IMR-90 (cell line): ENCODE results near the gene MARK4. TPM values are rescaled to one million over a fixed set of nuclear protein-coding genes. Genes with fewer than 3 reads are reported as not detected.

Experiments used
- ATAC-seq: fragments of 200-7000 bp; cut with Tn5 transposase; 2 replicates; pipeline ENCODE4 v1.9.1; 2020; ENCODE audit warnings: low read depth, mild to moderate bottlenecking, moderate library complexity
- BruUV-seq: library from RNA; stranded (reverse); fragments of 400-500 nt; replicated peaks from 2 replicates; lab custom pipeline; 2021; lab: Mats Ljungman, UMichigan
- CTCF ChIA-PET: fragments of 300-600 bp; formaldehyde crosslinking; extraction: SDS; loops from one replicate; lab custom pipeline; 2021; ENCODE audit warnings: antibody characterized with exemption; lab: Yijun Ruan, JAX
- POLR2A ChIA-PET: fragments of 300-600 bp; sonication (Branson Sonifier 250); formaldehyde crosslinking; loops from one replicate; lab custom pipeline; 2022; ENCODE audit warnings: antibody characterized with exemption; ENCODE audit not compliant: unreplicated experiment; lab: Charles Lee
- DNase-seq: peaks from one replicate; pipeline ENCODE4 v3.0.0; 2013
- H2AFZ ChIP-seq: replicated peaks from 2 replicates; pipeline ENCODE3; 2013; ENCODE audit warnings: low read length, mild to moderate bottlenecking; ENCODE audit not compliant: poor library complexity
- H2AK5ac ChIP-seq: 2 replicates; pipeline ENCODE4 v1.6.1; 2013; ENCODE audit warnings: low read depth, low read length, inconsistent platforms
- H2AK9ac ChIP-seq: replicated peaks from 2 replicates; pipeline ENCODE3; 2013; ENCODE audit warnings: mild to moderate bottlenecking, low read depth, low read length, moderate library complexity; ENCODE audit not compliant: poor library complexity
- H2BK120ac ChIP-seq: 2 replicates; pipeline ENCODE4 v1.6.1; 2013; ENCODE audit warnings: low read depth, low read length, inconsistent platforms
- H2BK15ac ChIP-seq: 3 replicates; pipeline ENCODE4 v1.6.1; 2013; ENCODE audit warnings: low read depth, low read length, inconsistent platforms
- H2BK20ac ChIP-seq: 2 replicates; pipeline ENCODE4 v1.6.1; 2013; ENCODE audit warnings: low read depth, mild to moderate bottlenecking, inconsistent platforms, low read length, moderate library complexity
- H2BK5ac ChIP-seq: 2 replicates; pipeline ENCODE4 v1.6.1; 2013; ENCODE audit warnings: mild to moderate bottlenecking, low read depth, low read length, inconsistent platforms; ENCODE audit not compliant: poor library complexity, severe bottlenecking
- H3K14ac ChIP-seq: replicated peaks from 2 replicates; pipeline ENCODE4 v1.6.1; 2013; ENCODE audit warnings: low read depth, low read length, inconsistent platforms
- H3K18ac ChIP-seq: 2 replicates; pipeline ENCODE4 v1.6.1; 2013; ENCODE audit warnings: low read depth, low read length, control low read depth
- H3K23ac ChIP-seq: 2 replicates; pipeline ENCODE4 v1.6.1; 2013; ENCODE audit warnings: low read depth, low read length, inconsistent platforms
- H3K27ac ChIP-seq: 2 replicates; pipeline ENCODE4 v1.5.1; 2013; ENCODE audit warnings: mild to moderate bottlenecking, control low read depth, low read length; ENCODE audit not compliant: insufficient read depth
- H3K27me3 ChIP-seq: 2 replicates; pipeline ENCODE4 v1.6.1; 2013; ENCODE audit warnings: low read length; ENCODE audit not compliant: control insufficient read depth, insufficient read depth
- H3K36me3 ChIP-seq: 2 replicates; pipeline ENCODE4 v1.6.1; 2013; ENCODE audit warnings: low read length, mixed read lengths; ENCODE audit not compliant: control insufficient read depth, insufficient read depth
- H3K4ac ChIP-seq: 2 replicates; pipeline ENCODE4 v1.6.1; 2013; ENCODE audit warnings: low read depth, low read length, inconsistent platforms
- H3K4me1 ChIP-seq: 2 replicates; pipeline ENCODE4 v1.6.1; 2013; ENCODE audit warnings: low read length, mixed read lengths; ENCODE audit not compliant: control insufficient read depth, insufficient read depth
- H3K4me2 ChIP-seq: 2 replicates; pipeline ENCODE4 v1.6.1; 2013; ENCODE audit warnings: low read depth, mild to moderate bottlenecking, control low read depth, low read length, moderate library complexity
- H3K4me3 ChIP-seq: 2 replicates; pipeline ENCODE4 v1.5.1; 2013; ENCODE audit warnings: low read depth, mild to moderate bottlenecking, control low read depth, low read length, moderate library complexity; ENCODE audit not compliant: insufficient read depth
- H3K56ac ChIP-seq: 2 replicates; pipeline ENCODE4 v1.6.1; 2013; ENCODE audit warnings: low read length, inconsistent platforms; ENCODE audit not compliant: insufficient read depth; ENCODE audit errors: extremely low read depth
- H3K79me1 ChIP-seq, 2 experiments: 2 replicates each; pipeline ENCODE4 v1.6.1; 2013; ENCODE audit warnings: low read length in 2 of 2, inconsistent platforms in 1 of 2, low read depth in 1 of 2
- H3K9ac ChIP-seq: 2 replicates; pipeline ENCODE4 v1.6.1; 2013; ENCODE audit warnings: low read depth, low read length, control low read depth
- H3K9me1 ChIP-seq: 2 replicates; pipeline ENCODE4 v1.6.1; 2013; ENCODE audit warnings: low read length, inconsistent platforms; ENCODE audit not compliant: insufficient read depth
- H3K9me3 ChIP-seq: 2 replicates; pipeline ENCODE4 v1.6.1; 2013; ENCODE audit warnings: low read length; ENCODE audit not compliant: control insufficient read depth, insufficient read depth
- H4K20me1 ChIP-seq: 2 replicates; pipeline ENCODE4 v1.6.1; 2013; ENCODE audit warnings: low read length, inconsistent platforms; ENCODE audit not compliant: insufficient read depth
- H4K5ac ChIP-seq: 2 replicates; pipeline ENCODE4 v1.6.1; 2013; ENCODE audit warnings: mild to moderate bottlenecking, low read depth, low read length, control low read depth
- H4K8ac ChIP-seq, 2 experiments: 2 replicates each; pipeline ENCODE4 v1.6.1; 2013; ENCODE audit warnings: low read depth in 2 of 2, low read length in 2 of 2, control low read depth in 1 of 2, inconsistent platforms in 1 of 2
- H4K91ac ChIP-seq: 2 replicates; pipeline ENCODE4 v1.6.1; 2013; ENCODE audit warnings: low read depth, low read length, inconsistent platforms; ENCODE audit not compliant: insufficient read depth
- BHLHE40 ChIP-seq: fragments of 150-350 bp; IDR thresholded peaks from 2 replicates; pipeline ENCODE4 v1.6.1; 2016; ENCODE audit warnings: mild to moderate bottlenecking, low read depth, low read length
- CEBPB ChIP-seq: IDR thresholded peaks from 2 replicates; pipeline ENCODE4 v1.6.1; 2012; ENCODE audit warnings: low read depth, low read length, improper control_type of control experiment
- CHD1 ChIP-seq: IDR thresholded peaks from 2 replicates; pipeline ENCODE4 v1.6.1; 2012; ENCODE audit warnings: low read depth, low read length, improper control_type of control experiment
- CTCF ChIP-seq: conservative IDR thresholded peaks from 2 replicates; pipeline ENCODE4 v1.5.1; 2012; ENCODE audit warnings: mild to moderate bottlenecking, low read depth, low read length, improper control_type of control experiment
- MXI1 ChIP-seq: IDR thresholded peaks from 2 replicates; pipeline ENCODE4 v1.6.1; 2012; ENCODE audit warnings: low read depth, mild to moderate bottlenecking, low read length, moderate library complexity, borderline replicate concordance
- NFE2L2 ChIP-seq: fragments of 150-350 bp; IDR thresholded peaks from 2 replicates; pipeline ENCODE4 v1.6.1; 2016; ENCODE audit warnings: low read depth, mild to moderate bottlenecking, low read length
- RAD21 ChIP-seq: IDR thresholded peaks from 2 replicates; pipeline ENCODE4 v1.6.1; 2012; ENCODE audit warnings: low read length, improper control_type of control experiment
- RCOR1 ChIP-seq: IDR thresholded peaks from 2 replicates; pipeline ENCODE4 v1.6.1; 2012; ENCODE audit warnings: mild to moderate bottlenecking, low read length, improper control_type of control experiment; ENCODE audit not compliant: insufficient replicate concordance
- SMC3 ChIP-seq: fragments of 150-350 bp; IDR thresholded peaks from 2 replicates; pipeline ENCODE4 v1.6.1; 2016; ENCODE audit warnings: low read depth, mild to moderate bottlenecking, antibody characterized with exemption, low read length, moderate library complexity
- WGBS, 2 experiments: methylation state at CpG; one replicate each; pipeline versions ENCODE4 v1.1.5 to v1.1.7; 2013; ENCODE audit warnings: missing lambda C conversion rate in 2 of 2; ENCODE audit not compliant: insufficient read length in 1 of 2; ENCODE audit errors: extremely low coverage in 2 of 2; 5-methylcytosine and 5-hydroxymethylcytosine counted together
- dilution Hi-C: fragments of 300-500 bp; cut with HindIII; formaldehyde crosslinking; loops from one replicate; pipeline ENCODE4 v1.14.3; 2018; ENCODE audit warnings: low sequenced_read_pairs; ENCODE audit not compliant: unreplicated experiment
- in situ Hi-C: fragments of 300-500 bp; cut with MboI; formaldehyde crosslinking; loops from 3 replicates; pipeline ENCODE4 v1.14.3; 2019; ENCODE audit warnings: low sequenced_read_pairs, inconsistent platforms, mixed read lengths
- intact Hi-C: fragments of 100-400 bp; cut with micrococcal nuclease; formaldehyde crosslinking; loops from 2 replicates; pipeline ENCODE4 v1.10.0; 2022
- polyA plus RNA-seq, 3 experiments: library from polyadenylated mRNA; depleted of rRNA; stranded (reverse); fragments of >200 nt; gene quantifications; 2 replicates each; pipeline ENCODE4 v1.2.3, GENCODE V29; 2012; ENCODE audit warnings: low replicate concordance in 1 of 3
- total RNA-seq: library from RNA; depleted of rRNA; stranded (reverse); fragments of >200 nt; gene quantifications from 2 replicates; pipeline ENCODE4 v1.2.3, GENCODE V29; 2012
- TF ChIP-seq, protein P1 (sequence below): fragments of 150-350 bp; IDR thresholded peaks from 2 replicates; pipeline ENCODE4 v1.6.1; 2017; ENCODE audit warnings: mild to moderate bottlenecking, antibody characterized with exemption, low read length, low read depth

The MARK4 gene
- total and polyA plus RNA-seq, 2 of the 4 experiments (the other 2 are of a cell fraction): 11.3 to 20.7 TPM

DNA sequence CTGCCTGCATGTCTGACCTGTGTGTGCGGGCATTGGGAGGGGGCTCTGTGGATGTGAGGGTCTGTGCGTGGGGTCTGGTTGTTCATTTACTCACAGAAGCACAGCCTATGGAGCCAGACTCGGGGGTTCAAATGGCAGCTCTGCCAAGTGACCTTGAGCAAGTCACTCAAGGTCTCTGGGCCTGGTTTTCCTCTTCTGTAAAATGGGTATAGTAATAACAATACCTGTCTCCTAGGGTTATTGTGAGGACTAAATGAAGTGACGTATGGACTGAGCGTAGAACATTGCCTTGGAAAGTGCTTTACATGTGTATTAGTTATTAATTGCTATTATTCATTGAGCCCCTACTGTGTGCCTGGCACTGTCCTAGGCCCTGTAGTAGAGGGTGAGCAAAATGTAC lies 47.2 kb downstream of the MARK4 start:
- Histone ChIP-seq H2AK9ac (no peak overlapping the region), H3K4me2 (no peak overlapping the region), H3K27me3 (no peaks in the 10 kb centered on the region), H2BK15ac (no peak overlapping the region), H3K27ac (no peak overlapping the region), H2BK5ac (no peak overlapping the region), H2AFZ (no peak overlapping the region), H4K5ac (no peak overlapping the region), H3K18ac (no peak overlapping the region), H3K9me1 (no peaks in the 10 kb centered on the region; the same call in 1 of the 2 replicates), H3K4me3 (no peak overlapping the region), H3K79me1 (no peaks in the 10 kb centered on the region), H2AK5ac (no peak overlapping the region), H3K9ac (no peak overlapping the region), H2BK120ac (no peak overlapping the region), H4K20me1 (no peaks in the 10 kb centered on the region), H3K9me3 (no peaks in the 10 kb centered on the region), H3K4me1 (no peaks in the 10 kb centered on the region), H3K14ac (no peak overlapping the region), H3K23ac (no peak overlapping the region), H3K56ac (no peak overlapping the region), H3K4ac (no peak overlapping the region), H4K8ac (no peak overlapping the region), H2BK20ac (no peak overlapping the region), H4K91ac (no peak overlapping the region), H3K36me3 (peaks cover 44% of the 10 kb centered on the region)
- in situ Hi-C loops: no loop called here
- ChIA-PET POLR2A (no interaction called here), CTCF (no interaction called here)
- ATAC-seq: no peak
- BruUV-seq: no TSS peak
- DNase-seq: no peak
- WGBS, 2 experiments: no CpG with 5 or more reads among the region's 5 CpGs
- intact Hi-C loops: no loop called here
- dilution Hi-C loops: no loop called here
- TF ChIP-seq CEBPB (no peak), SMC3 (no peak), RAD21 (no peak), MXI1 (no peak), RCOR1 (no peak), CHD1 (no peak), CTCF (no peak), BHLHE40 (no peak), NFE2L2 (no peak)
- TF ChIP-seq, protein P1, sequence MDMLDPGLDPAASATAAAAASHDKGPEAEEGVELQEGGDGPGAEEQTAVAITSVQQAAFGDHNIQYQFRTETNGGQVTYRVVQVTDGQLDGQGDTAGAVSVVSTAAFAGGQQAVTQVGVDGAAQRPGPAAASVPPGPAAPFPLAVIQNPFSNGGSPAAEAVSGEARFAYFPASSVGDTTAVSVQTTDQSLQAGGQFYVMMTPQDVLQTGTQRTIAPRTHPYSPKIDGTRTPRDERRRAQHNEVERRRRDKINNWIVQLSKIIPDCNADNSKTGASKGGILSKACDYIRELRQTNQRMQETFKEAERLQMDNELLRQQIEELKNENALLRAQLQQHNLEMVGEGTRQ: no peak
